Astrocyte (in vitro differentiated cells and primary cell): ENCODE data around the gene MICAL3. TPM values are rescaled to one million over a fixed set of nuclear protein-coding genes. Genes with fewer than 3 reads are reported as not detected.

ENCODE experiments used
- DNase-seq: peaks from one replicate; pipeline ENCODE4 v3.0.0-alpha.2; 2010; ENCODE audit warnings: low read depth
- FAIRE-seq: peaks from 2 replicates; lab custom pipeline; 2011; peaks lifted over from hg19 to GRCh38; lab: Jason Lieb, UNC
- H2AFZ ChIP-seq: 2 replicates; pipeline ENCODE4 v1.6.0; 2012; ENCODE audit warnings: low read depth, low read length, inconsistent platforms
- H3K27ac ChIP-seq: 2 replicates; pipeline ENCODE4 v1.5.1; 2011; ENCODE audit warnings: low read depth, low read length, inconsistent platforms
- H3K27me3 ChIP-seq: 2 replicates; pipeline ENCODE4 v1.6.0; 2011; ENCODE audit warnings: low read length, inconsistent platforms; ENCODE audit not compliant: insufficient read depth
- H3K36me3 ChIP-seq: 2 replicates; pipeline ENCODE4 v1.5.1; 2011; ENCODE audit warnings: low read length, inconsistent platforms; ENCODE audit not compliant: insufficient read depth
- H3K4me1 ChIP-seq: 2 replicates; pipeline ENCODE4 v1.5.1; 2011; ENCODE audit warnings: low read length, inconsistent platforms; ENCODE audit not compliant: insufficient read depth
- H3K4me2 ChIP-seq: 2 replicates; pipeline ENCODE4 v1.6.0; 2012; ENCODE audit warnings: low read length, inconsistent platforms
- H3K4me3 ChIP-seq: 2 replicates; pipeline ENCODE4 v1.5.1; 2011; ENCODE audit warnings: low read depth, mild to moderate bottlenecking, low read length, inconsistent platforms; ENCODE audit not compliant: insufficient read depth
- H3K79me2 ChIP-seq: 2 replicates; pipeline ENCODE4 v1.6.0; 2012; ENCODE audit warnings: mild to moderate bottlenecking, low read length, inconsistent platforms; ENCODE audit not compliant: insufficient read depth
- H3K9ac ChIP-seq: 2 replicates; pipeline ENCODE4 v1.6.0; 2012; ENCODE audit warnings: mild to moderate bottlenecking, low read length, inconsistent platforms
- H3K9me3 ChIP-seq: 2 replicates; pipeline ENCODE4 v1.5.1; 2012; ENCODE audit warnings: low read depth, mild to moderate bottlenecking, low read length, inconsistent platforms; ENCODE audit not compliant: insufficient read depth
- H4K20me1 ChIP-seq: 2 replicates; pipeline ENCODE4 v1.6.0; 2012; ENCODE audit warnings: low read length, inconsistent platforms; ENCODE audit not compliant: insufficient read depth
- H3K27ac Mint-ChIP-seq: one replicate; pipeline ENCODE4 v1.8.0; 2021; ENCODE audit warnings: mild to moderate bottlenecking, mixed read lengths; ENCODE audit not compliant: unreplicated experiment
- H3K27me3 Mint-ChIP-seq: one replicate; pipeline ENCODE4 v1.8.0; 2021; ENCODE audit warnings: low read depth, mixed read lengths; ENCODE audit not compliant: unreplicated experiment
- H3K36me3 Mint-ChIP-seq: one replicate; pipeline ENCODE4 v1.8.0; 2021; ENCODE audit warnings: low read depth, mixed read lengths; ENCODE audit not compliant: unreplicated experiment
- H3K4me1 Mint-ChIP-seq: one replicate; pipeline ENCODE4 v1.8.0; 2021; ENCODE audit warnings: low read depth, mixed read lengths; ENCODE audit not compliant: unreplicated experiment
- H3K4me3 Mint-ChIP-seq: one replicate; pipeline ENCODE4 v1.8.0; 2021; ENCODE audit warnings: mild to moderate bottlenecking, moderate library complexity, mixed read lengths; ENCODE audit not compliant: unreplicated experiment
- H3K9me3 Mint-ChIP-seq: one replicate; pipeline ENCODE4 v1.8.0; 2021; ENCODE audit warnings: mild to moderate bottlenecking, mixed read lengths; ENCODE audit not compliant: unreplicated experiment
- CTCF ChIP-seq: IDR thresholded peaks from 2 replicates; pipeline ENCODE4 v1.5.1; 2011; ENCODE audit warnings: low read depth, mild to moderate bottlenecking, inconsistent platforms, low read length, moderate library complexity; ENCODE audit not compliant: insufficient read depth
- EZH2 ChIP-seq: IDR thresholded peaks from 2 replicates; pipeline ENCODE4 v1.6.1; 2012; ENCODE audit warnings: mild to moderate bottlenecking, low read length, inconsistent platforms; ENCODE audit not compliant: insufficient read depth
- total RNA-seq: library from RNA; stranded (reverse); gene quantifications from 2 replicates; pipeline ENCODE4 v1.2.1, GENCODE V29; 2021

The MICAL3 gene
- total RNA-seq, 1 donor from 2014 or later = 113 TPM

GRCh38 chr22:17943533-17944249 is 80.7 kb downstream of the MICAL3 start:
- Histone ChIP-seq H3K79me2 (peaks cover 99% of the 10 kb centered on the region), H3K4me1 (peaks cover 6% of the 10 kb centered on the region), H4K20me1 (peaks cover 99% of the 10 kb centered on the region), H3K36me3 (no peaks in the 10 kb centered on the region), H3K4me2 (no peak overlapping the region), H3K4me3 (no peak overlapping the region), H3K9ac (no peak overlapping the region), H2AFZ (no peak overlapping the region), H3K27me3 (no peaks in the 10 kb centered on the region), H3K27ac (no peak overlapping the region), H3K9me3 (no peaks in the 10 kb centered on the region)
- H3K4me3 Mint-ChIP-seq = no peak overlapping the region
- peaks cover 35% of the 10 kb centered on the region for H3K4me1 Mint-ChIP-seq
- peaks cover 4% of the 10 kb centered on the region for H3K36me3 Mint-ChIP-seq
- TF ChIP-seq CTCF (no peak), EZH2 (no peak)
- no peaks in the 10 kb centered on the region for H3K9me3 Mint-ChIP-seq
- no peak for FAIRE-seq
- H3K27me3 Mint-ChIP-seq = no peaks in the 10 kb centered on the region
- no peak overlapping the region for H3K27ac Mint-ChIP-seq
- no peak for DNase-seq

GRCh38 chr22:17942721-17943120 is 81.6 kb downstream of the MICAL3 start:
- H2AFZ ChIP-seq = no peak overlapping the region
- H3K36me3 ChIP-seq = no peaks in the 10 kb centered on the region
- DNase-seq (no peak), FAIRE-seq (no peak)
- peaks cover 99% of the 10 kb centered on the region for H3K79me2 ChIP-seq
- H3K4me3 ChIP-seq = no peak overlapping the region
- Mint-ChIP-seq H3K4me3 (no peak overlapping the region), H3K4me1 (peaks cover 35% of the 10 kb centered on the region), H3K27me3 (no peaks in the 10 kb centered on the region), H3K9me3 (no peaks in the 10 kb centered on the region), H3K36me3 (peaks cover 4% of the 10 kb centered on the region), H3K27ac (peak overlapping the region; percentile 66)
- TF ChIP-seq EZH2 = no peak
- no peak for TF ChIP-seq CTCF
- no peak overlapping the region for H3K27ac ChIP-seq
- no peak overlapping the region for H3K9ac ChIP-seq
- peaks cover 6% of the 10 kb centered on the region for H3K4me1 ChIP-seq
- H3K9me3 ChIP-seq = no peaks in the 10 kb centered on the region
- peaks cover 99% of the 10 kb centered on the region for H4K20me1 ChIP-seq
- no peaks in the 10 kb centered on the region for H3K27me3 ChIP-seq
- H3K4me2 ChIP-seq = no peak overlapping the region
